DMS79 treated with DMSO at 0.1 percent for 48 hours (cell line): ENCODE results near the gene UPK1B.

Source experiments
- DNase-seq: peaks from one replicate; lab custom pipeline; 2025; lab: John Stamatoyannopoulos, UW

Gene UPK1B

DNA sequence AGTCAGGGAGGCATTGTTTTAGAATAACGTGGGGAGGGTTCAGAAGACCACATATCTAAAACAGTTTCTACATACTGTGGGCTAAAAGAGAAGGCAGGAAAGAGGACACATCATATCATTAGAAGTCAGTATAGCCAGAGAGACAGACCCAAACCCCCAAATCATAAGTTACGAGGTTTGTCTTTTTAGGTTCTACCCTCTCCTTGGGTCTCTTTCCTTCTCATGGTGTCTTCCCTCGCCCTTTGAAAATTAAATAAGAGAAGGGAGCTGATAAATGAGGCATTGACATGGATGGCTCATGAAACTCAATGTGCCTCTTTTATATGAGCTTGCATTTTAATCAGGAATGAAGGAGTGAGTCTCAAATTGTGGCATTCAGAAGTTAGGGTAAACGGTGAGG, 3.4 kb downstream of the UPK1B start:
- DNase-seq: no peak

- no peak for DNase-seq
Measured at GRCh38 chr3:119177321-119177720, 3.9 kb downstream of the UPK1B start.

- DNase-seq: no peak
Measured at GRCh38 chr3:119181765-119182164, 8.4 kb downstream of the UPK1B start.

GRCh38 chr3:119184111-119184510, 10.7 kb downstream of the UPK1B start:
- no peak for DNase-seq

DNA sequence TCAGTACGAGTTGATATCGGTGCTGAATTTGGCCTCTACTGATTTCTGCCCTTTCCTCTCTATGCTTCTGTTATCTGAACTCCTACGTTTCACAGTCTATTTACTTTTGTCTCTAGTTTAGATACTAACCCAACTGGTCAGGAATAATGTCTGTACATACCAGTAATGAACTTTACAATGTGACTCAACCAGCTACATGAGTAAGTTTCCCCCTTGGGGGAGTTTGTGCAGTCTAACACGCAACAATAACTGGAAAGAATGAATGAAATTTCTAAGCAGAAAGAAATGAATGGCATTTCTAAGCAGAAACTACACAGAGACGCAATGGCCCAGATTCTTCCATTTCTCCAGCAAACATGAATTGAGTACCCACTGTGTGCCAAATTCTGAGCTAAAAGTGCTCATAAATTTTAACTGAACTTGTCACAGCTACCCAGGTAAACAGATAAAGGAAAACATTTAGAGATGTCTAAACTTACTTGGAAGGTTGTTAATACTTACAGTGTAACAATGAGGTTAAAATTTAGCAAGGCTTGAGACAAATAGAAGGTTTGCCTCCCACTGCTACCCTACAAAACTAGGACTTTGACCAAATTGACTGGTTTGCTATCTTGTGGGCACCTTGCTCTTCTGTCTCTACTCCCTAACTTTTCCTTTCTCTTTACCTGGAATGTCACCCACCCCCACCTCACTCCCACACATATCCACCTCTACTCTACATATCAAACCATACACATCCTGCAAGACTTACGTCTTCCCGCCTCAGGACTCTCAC, 11.6 kb downstream of the UPK1B start:
- no peak for DNase-seq

DNA sequence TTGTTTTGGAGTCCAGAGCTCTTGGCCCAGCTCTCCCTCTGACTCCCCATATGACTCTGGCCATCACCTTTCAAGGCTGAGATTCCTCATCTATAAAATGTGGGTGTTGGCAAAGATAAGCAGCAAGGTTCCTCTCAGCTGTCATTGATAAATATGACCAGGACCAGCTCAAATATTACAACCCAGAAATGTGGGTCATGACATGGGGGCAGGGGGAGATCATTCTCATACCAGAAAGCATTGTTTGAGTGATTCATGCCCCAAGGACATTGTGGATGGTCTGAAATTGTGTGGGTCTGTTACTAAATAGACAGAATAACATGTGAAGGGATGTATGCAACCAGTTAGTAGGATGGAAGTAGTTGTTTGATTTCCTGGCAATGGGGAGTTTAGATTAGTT, 13.9 kb downstream of the UPK1B start:
- no peak for DNase-seq

DNA sequence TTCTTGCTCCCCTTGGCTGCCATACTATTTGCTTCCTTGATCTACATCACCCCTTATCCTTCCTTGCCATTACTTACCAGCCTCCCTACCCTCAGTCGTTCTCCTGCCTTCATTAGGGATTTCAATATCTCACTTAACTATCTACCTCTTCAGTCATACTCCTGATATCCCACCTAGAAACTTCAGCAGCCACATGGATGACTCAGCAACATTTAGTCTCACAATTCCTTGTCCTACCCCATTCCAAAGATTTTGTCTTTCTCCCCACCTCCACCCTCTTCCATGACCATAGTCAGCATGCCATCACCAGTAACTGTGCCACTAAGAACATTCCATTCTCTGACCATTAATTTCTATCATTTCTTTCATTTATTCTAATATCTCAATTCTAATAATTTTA, 18.4 kb downstream of the UPK1B start:
- DNase-seq: no peak

- DNase-seq: no peak
Measured at GRCh38 chr3:119194237-119195150, 21.1 kb downstream of the UPK1B start.

GRCh38 chr3:119195151-119195476, 21.7 kb downstream of the UPK1B start:
- no peak for DNase-seq

DNA sequence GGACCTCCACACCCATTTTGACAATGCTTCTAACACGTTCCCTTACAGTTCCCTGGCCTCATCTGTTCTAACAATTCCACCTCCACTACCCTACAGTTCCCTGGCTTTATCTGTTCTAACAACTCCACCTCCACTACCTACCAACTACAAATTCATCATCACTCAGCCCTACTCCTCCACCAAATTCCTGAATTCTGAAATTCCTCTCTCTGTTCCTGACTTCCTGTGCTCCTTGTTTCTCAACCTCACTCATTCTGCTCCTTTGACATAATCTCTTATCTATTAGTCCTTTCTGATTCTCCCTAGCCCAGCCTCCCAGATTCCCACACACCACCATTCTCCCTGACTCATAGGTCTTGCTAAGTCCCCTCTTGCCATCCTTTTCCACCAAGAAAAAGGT, 22.5 kb downstream of the UPK1B start:
- no peak for DNase-seq

- DNase-seq: no peak
Measured at GRCh38 chr3:119205209-119205608, 31.8 kb downstream of the UPK1B start.

DNA sequence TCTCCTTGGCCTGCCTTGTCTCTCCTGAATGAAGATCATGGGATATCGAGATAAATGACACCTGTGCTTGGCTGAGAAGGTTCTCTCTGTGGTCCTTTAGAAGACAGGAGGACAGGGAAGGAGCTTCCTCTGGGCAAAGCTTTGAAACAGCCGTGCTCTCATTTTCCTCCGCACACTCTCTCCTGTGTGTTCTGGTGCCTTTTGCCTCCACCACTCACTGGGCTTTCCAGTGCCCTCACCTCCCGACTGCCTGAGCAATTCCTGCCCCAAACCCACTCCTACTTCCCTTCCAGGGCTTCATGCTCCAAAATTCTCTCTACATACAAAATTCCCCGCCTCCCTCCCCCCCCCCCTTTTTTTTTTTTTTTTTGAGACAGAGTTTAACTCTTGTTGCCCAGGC, 32.3 kb downstream of the UPK1B start:
- DNase-seq: no peak

GRCh38 chr3:119206611-119207511, 33.5 kb downstream of the UPK1B start:
- no peak for DNase-seq

DNA sequence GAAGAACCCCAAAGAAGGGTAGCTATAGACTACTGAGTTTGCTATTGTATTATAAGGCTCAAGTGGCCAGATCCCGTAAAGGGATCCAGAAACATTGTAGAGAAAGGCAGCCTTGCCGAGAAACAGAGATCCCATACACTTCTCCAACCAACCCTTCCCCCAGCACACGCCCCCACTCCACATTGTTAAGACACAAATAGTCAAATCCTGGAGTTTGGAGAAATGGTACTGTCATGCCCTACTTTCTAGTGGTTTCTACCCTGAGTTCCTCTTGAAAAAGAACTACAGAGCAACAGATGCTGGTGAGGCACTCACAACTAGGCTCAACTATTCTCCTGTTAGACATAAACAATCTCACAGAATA, 34.1 kb downstream of the UPK1B start:
- no peak for DNase-seq

DNA sequence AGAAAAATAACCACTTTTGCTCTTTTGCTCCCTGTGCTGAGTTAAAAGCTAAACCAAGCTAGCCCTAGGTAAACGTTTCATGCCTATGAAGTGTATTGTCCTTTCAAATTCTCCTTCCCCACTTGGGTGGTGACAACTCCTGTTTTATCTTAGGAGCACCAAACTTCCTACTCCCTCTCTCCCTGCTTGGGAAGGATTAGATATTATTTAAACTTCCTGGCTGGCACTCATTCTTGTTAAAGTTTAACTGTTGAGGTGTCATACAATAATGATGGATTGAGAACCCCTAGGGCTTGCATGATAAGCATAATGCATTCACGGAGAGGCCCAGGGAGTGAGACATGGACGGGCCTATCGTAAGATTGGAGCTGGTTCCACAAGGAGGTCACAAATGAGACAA, 37.8 kb downstream of the UPK1B start:
- no peak for DNase-seq

DNA sequence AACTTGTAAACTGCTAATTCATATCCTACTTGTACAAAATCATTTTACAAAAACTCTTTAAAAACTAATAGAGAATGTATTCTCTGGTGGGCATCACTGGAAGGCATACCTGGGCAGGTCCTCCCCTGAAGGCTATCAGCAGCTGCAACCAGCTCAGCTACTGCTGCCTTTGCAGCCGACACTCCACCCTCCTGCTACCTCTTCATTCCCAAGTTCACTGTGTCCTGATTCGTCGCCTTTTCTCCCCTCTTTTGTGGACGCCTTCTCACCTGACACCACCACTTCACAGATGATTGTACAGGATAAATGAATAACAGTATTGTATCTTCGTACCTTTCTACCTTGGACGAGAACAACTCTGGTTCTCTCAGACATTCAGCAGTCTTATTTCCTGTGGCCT, 38.4 kb downstream of the UPK1B start:
- no peak for DNase-seq

DNA sequence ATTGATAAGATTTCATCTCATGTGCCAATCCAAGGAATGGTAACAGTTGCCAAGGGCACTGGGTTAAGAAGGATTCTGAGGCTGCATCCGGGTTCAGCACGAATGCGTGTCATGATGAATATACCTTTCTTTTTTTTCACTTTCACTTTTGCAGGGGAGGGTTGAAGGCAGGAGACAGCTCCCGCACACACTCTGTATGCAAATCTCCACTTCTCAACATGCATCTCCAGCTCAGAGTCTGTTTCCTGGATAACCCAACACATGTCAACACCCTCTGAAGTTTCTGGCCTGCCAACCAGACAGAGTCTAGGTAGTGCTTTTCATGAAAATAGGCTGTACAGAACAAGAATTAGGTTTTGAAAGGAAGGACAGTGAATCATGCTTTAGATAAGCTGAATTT, 45.7 kb downstream of the UPK1B start:
- no peak for DNase-seq

DNA sequence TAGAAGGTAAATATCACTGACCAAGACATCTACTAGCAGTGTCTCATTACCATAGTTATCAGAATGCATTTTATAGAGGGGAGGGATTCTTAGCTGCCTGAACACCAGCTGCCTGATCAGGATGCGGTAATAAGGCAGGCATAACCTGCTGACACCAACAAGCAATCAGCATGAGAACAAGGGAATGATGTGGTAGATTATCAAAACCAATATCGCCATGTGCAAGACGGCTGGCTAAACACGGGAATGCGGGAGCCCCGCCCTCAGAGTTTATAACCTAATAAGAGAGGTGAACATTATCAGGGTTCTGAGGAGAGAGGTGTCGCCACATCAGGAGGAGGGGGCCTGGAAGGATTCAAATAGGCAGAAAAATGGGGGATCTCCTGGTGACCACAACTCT, 46.8 kb downstream of the UPK1B start:
- DNase-seq: no peak

DNA sequence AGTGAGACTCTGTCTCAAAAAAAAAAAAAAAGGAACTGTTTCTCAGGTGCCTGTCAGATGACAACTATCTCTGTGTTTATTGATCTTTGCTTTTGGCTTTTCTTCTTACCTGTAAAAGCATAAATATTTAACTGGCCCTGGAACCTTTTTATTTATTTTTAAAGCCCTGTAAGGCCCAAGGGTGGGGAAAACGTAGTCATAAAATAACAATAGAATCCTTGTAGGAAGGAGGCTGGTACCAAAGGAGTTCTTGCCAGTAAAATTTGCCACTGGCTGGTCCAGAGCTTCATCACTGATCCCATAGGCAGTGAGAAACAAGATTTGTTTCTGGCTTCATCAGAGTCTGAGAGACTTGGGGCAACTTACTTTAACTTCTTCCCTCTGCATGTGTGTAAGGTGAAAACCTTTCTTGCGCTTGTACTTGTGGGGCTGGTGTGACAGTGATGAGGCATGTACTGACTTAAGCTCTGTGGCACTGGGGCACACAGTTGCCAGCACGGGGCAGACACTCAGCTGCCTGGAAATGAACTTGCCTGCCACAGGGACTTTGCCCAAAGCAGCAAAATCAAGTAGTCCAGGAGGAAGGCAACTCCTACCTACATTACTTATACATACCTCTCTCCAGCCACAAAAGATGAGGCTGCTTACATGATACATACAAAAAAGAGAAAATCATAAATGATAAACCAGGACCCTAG, 47.7 kb downstream of the UPK1B start:
- DNase-seq: no peak

GRCh38 chr3:119221779-119222320, 48.5 kb downstream of the UPK1B start:
- DNase-seq: no peak

DNA sequence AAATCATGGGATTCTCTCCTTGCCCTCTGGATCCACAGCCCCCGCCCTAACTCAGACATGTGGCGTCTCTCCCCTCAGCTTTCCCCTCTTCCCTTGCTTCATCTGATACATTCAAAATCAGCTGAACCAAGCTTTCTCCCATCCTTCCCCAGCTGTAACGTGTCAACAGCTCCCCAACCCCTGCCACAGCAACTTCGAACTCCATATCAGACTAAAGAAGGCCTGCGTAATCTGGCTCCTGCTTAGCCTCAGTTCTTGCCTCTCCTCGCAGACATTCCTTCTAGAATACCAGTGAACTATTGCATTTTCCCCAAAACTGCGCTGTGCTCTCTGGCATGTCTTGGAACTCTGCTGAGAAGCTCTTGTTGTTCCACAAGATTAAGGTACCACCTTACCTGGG, 49.0 kb downstream of the UPK1B start:
- DNase-seq: no peak

DNA sequence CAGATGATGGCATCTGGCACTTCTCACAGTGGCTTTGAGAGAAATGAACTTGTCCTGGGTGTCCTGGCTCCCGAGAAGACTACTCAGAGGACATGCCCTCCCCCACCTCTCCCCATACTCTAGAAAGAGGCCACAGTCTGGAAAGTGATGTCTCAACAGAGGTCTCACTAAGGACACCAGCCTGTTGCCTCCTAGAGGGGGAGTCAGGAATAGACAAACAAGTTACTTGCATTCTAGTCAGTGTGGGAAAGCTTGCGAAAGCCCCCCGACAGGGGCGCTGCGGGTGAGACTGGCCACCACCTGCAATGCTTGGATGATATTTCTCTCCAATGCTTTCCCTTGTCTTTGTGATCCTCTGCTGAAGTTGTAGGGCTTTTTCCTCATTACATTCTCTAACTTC, 50.1 kb downstream of the UPK1B start:
- no peak for DNase-seq
